GM23338 (cell line): ENCODE data around the gene MYO1E. TPM values are rescaled to one million over a fixed set of nuclear protein-coding genes. Genes with fewer than 3 reads are reported as not detected.

Experiments used
- CREB1 ChIP-seq: fragments of 250-450 bp; sonication (Bioruptor Pico); IDR thresholded peaks from 2 replicates; pipeline ENCODE4 v1.5.0; 2020; ENCODE audit warnings: low read depth, mild to moderate bottlenecking, moderate library complexity
- CTCF ChIP-seq, 2 experiments: fragments of 200-600 bp in 1 of 2; sonication (generic) in 1 of 2; conservative IDR thresholded peaks; 2 replicates each; pipeline versions ENCODE4 v1.5.1 to v1.6.1; 2016 to 2017; ENCODE audit warnings: antibody characterized with exemption in 2 of 2, low read depth in 2 of 2, mild to moderate bottlenecking in 2 of 2, moderate library complexity in 1 of 2
- ETS1 ChIP-seq: IDR thresholded peaks from 2 replicates; pipeline ENCODE4 v1.6.1; 2016; ENCODE audit warnings: antibody characterized with exemption
- EZH2 ChIP-seq: fragments of 200-600 bp; sonication (generic); IDR thresholded peaks from one replicate; pipeline ENCODE4 v1.8.0; 2017; ENCODE audit warnings: antibody characterized with exemption, mild to moderate bottlenecking, low read depth; ENCODE audit not compliant: unreplicated experiment
- EZH2phosphoT487 ChIP-seq: fragments of 200-600 bp; sonication (generic); IDR thresholded peaks from one replicate; pipeline ENCODE4 v1.8.1; 2018; ENCODE audit warnings: antibody characterized with exemption; ENCODE audit not compliant: unreplicated experiment
- JUNB ChIP-seq: IDR thresholded peaks from one replicate; pipeline ENCODE4 v1.6.1; 2016; ENCODE audit warnings: antibody characterized with exemption; ENCODE audit not compliant: unreplicated experiment
- POLR2AphosphoS5 ChIP-seq: IDR thresholded peaks from 2 replicates; pipeline ENCODE4 v1.6.1; 2016; ENCODE audit warnings: antibody characterized with exemption, low read depth
- STAT1 ChIP-seq: IDR thresholded peaks from one replicate; pipeline ENCODE4 v1.6.1; 2016; ENCODE audit warnings: antibody characterized with exemption; ENCODE audit not compliant: unreplicated experiment
- ZNF114 ChIP-seq: fragments of 250-450 bp; sonication (Bioruptor Pico); IDR thresholded peaks from 2 replicates; pipeline ENCODE4 v1.5.0; 2020; ENCODE audit warnings: mild to moderate bottlenecking, moderate library complexity
- ZNF331 ChIP-seq: fragments of 250-450 bp; sonication (Bioruptor Pico); IDR thresholded peaks from 2 replicates; pipeline ENCODE4 v1.5.0; 2020; ENCODE audit warnings: low read depth, mild to moderate bottlenecking, moderate library complexity
- ZNF462 ChIP-seq: fragments of 250-450 bp; sonication (Bioruptor Pico); IDR thresholded peaks from 2 replicates; pipeline ENCODE4 v1.5.0; 2020; ENCODE audit warnings: mild to moderate bottlenecking, moderate library complexity
- polyA plus RNA-seq: library from polyadenylated mRNA; unstranded; fragments of >200 nt; fragmentation: Nextera tagmentation; extraction: Ambion mirVana; gene quantifications from 2 replicates; pipeline ENCODE4 v1.2.1, GENCODE V29; 2016
- total RNA-seq: library from RNA; depleted of rRNA; stranded (reverse); fragments of >200 nt; shearing (Covaris generic); gene quantifications from 2 replicates; pipeline ENCODE4 v1.2.3, GENCODE V29; 2014

MYO1E gene
- total and polyA plus RNA-seq, 2 experiments from 2014 or later, result 68.3 to 131 TPM

DNA sequence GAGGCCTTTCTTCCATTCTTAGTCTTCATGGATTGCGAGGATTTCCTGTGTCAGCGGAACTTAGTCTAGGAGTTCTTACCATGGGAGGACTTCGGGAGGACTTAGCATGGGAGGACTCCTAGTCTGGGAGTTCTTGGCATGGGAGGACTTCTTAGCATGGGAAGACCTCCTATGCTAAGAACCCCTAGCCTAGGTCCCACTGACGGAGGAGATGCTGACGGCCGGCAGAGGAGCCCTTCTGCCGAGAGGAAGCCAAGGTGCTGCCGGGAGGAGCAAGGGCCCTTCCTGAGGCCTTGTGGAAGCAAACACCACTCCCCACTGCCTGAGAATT is 201.6 kb downstream of the MYO1E start (continued):
- TF ChIP-seq ZNF462 (CRISPR knock-in tag) (no peak), EZH2 (no peak), ZNF331 (no peak), POLR2AphosphoS5 (no peak), CTCF (conservative IDR thresholded peaks at IDR 0.05; ENCODE audit: low read depth in 2 of 2) (no peak), EZH2phosphoT487 (no peak), ETS1 (no peak), ZNF114 (CRISPR knock-in tag) (no peak), JUNB (no peak), CREB1 (CRISPR knock-in tag) (no peak), STAT1 (no peak)
